OCI-LY1 (cell line): Measurements from ENCODE around the gene RNF13.

Experiments
- CTCF ChIP-seq: fragments of 200-600 bp; sonication (generic), shearing (Covaris generic); IDR thresholded peaks from 2 replicates; pipeline ENCODE4 v1.5.1; 2017; ENCODE audit warnings: mild to moderate bottlenecking, antibody characterized with exemption, low read length, moderate library complexity, mixed read lengths
- EZH2 ChIP-seq: fragments of 200-600 bp; sonication (generic), shearing (Covaris generic); IDR thresholded peaks from 2 replicates; pipeline ENCODE4 v1.8.0; 2017; ENCODE audit warnings: borderline replicate concordance, mixed run types, mild to moderate bottlenecking, antibody characterized with exemption, low read length, moderate library complexity, mixed read lengths

- no peak for TF ChIP-seq CTCF
- no peak for TF ChIP-seq EZH2
These were observed 31.3 kb upstream of the RNF13 start for GRCh38 chr3:149781741-149782140.
